Heart left ventricle (tissue), 16 donors: Measurements from ENCODE around the gene FAM163B. TPM values are rescaled to one million over a fixed set of nuclear protein-coding genes. Genes with fewer than 3 reads are reported as not detected.

Experiments
- ATAC-seq, 4 donors: fragments of 200-7000 bp; cut with Tn5 transposase; one replicate each; pipeline ENCODE4 v1.9.1; 2020 to 2022; ENCODE audit warnings: moderate library complexity in 4 of 4, mild to moderate bottlenecking in 3 of 4, moderate number of reproducible peaks in 1 of 4
- DNase-seq, 5 donors: peaks; one replicate each; pipeline ENCODE4 v3.0.0-alpha.2; 2020
- H3K27ac ChIP-seq, 12 donors: fragments of 200-600 bp; sonication (generic) in 4 of 12; one replicate each; pipeline versions ENCODE4 v1.5.0 to v1.8.0; 2016 to 2022; ENCODE audit warnings: mild to moderate bottlenecking in 2 of 12
- H3K27me3 ChIP-seq, 9 donors: fragments of 200-600 bp; sonication (generic) in 2 of 9; one replicate each; pipeline versions ENCODE4 v1.5.1 to v1.8.0; 2016 to 2022; ENCODE audit warnings: mild to moderate bottlenecking in 3 of 9
- H3K36me3 ChIP-seq, 9 donors: fragments of 200-600 bp; sonication (generic) in 2 of 9; one replicate each; pipeline versions ENCODE4 v1.5.0 to v1.8.0; 2018 to 2022; ENCODE audit warnings: mild to moderate bottlenecking in 2 of 9
- H3K4me1 ChIP-seq, 12 donors: fragments of 200-600 bp; sonication (generic) in 4 of 12; one replicate each; pipeline versions ENCODE4 v1.5.0 to v1.8.0; 2016 to 2022; ENCODE audit warnings: mild to moderate bottlenecking in 3 of 12
- H3K4me3 ChIP-seq, 12 donors: fragments of 200-600 bp; sonication (generic) in 4 of 12; one replicate each; pipeline versions ENCODE4 v1.5.0 to v1.8.0; 2017 to 2022; ENCODE audit warnings: mild to moderate bottlenecking in 9 of 12, moderate library complexity in 4 of 12
- H3K9me3 ChIP-seq, 12 donors: fragments of 200-600 bp; sonication (generic) in 4 of 12; one replicate each; pipeline versions ENCODE4 v1.5.0 to v1.8.0; 2016 to 2022; ENCODE audit warnings: mild to moderate bottlenecking in 1 of 12
- CTCF ChIP-seq, 12 donors: fragments of 200-600 bp; sonication (generic) in 4 of 12; IDR thresholded peaks; one replicate each; pipeline versions ENCODE4 v1.5.0 to v1.8.0; 2018 to 2022; ENCODE audit warnings: antibody characterized with exemption in 12 of 12, mild to moderate bottlenecking in 5 of 12
- POLR2A ChIP-seq, 2 donors: fragments of 450-650 bp; IDR thresholded peaks; one replicate each; pipeline ENCODE4 v1.6.1; 2017; ENCODE audit warnings: antibody characterized with exemption in 2 of 2, mild to moderate bottlenecking in 2 of 2, moderate library complexity in 2 of 2
- WGBS, 4 donors: extraction: QIAGEN DNeasy Blood & Tissue Kit in 2 of 4; methylation state at CpG; one replicate each; pipeline versions ENCODE4 v1.1.5 to v1.1.7; 2013 to 2018; 5-methylcytosine and 5-hydroxymethylcytosine counted together
- intact Hi-C, 10 donors: fragments of 100-400 bp; cut with DNase I; formaldehyde crosslinking; loops; one replicate each; pipeline versions ENCODE4 v1.11.1 to v1.14.2; 2022
- polyA plus RNA-seq, 2 donors: library from polyadenylated mRNA; stranded (reverse); fragments of 200-250 nt; gene quantifications; one replicate each; pipeline ENCODE4 v1.2.3, GENCODE V29; 2013
- total RNA-seq, 9 donors: library from RNA; depleted of rRNA in 2 of 9; stranded (reverse); fragments of >200 nt in 2 of 9; fragmentation: NEBNext Ultra II Directional in 3 of 9; extraction: Animal tissue kit (Norgen Biotek cat#: 25700) in 3 of 9; gene quantifications; one replicate each; pipeline versions ENCODE4 v1.1.0 to v1.2.4, GENCODE V29; 2016 to 2023
- donor health status: ischemic (EF 13 %, LVEDD 7.1; RV severe dilation, severe dysfunction).
- donor health status: healthy with polysubstance abuse.
- donor health status: DM: no; HTN: yes; CAD: no.
- donor health status: DM: no; HTN: no; CAD: no.
- donor health status: ischemic (EF 25% LVEDD 6.9; RV normal size, moderate dysfunction).
- donor health status: ischemic (EF 25% LVEDD 5.7; RV mildly dilated, moderate dysfunction).
- donor health status: healthy.
- donor health status: DM: yes; HTN: yes; CAD: no.
- donor health status: ischemic (EF 35%, LVEDD 5.7; RV mildly dilated, moderate dysfunction).
- donor health status: nonischemic (EF 11% LVEDD 7.7; RV severe dilation, severe dysfunction).
- donor health status: DM: yes; HTN: yes; CAD: no.
- donor health status: PGD.
- donor health status: ischemic (EF 29% LVEDD 5.4; RV normal size, mild dysfunction).
- donor health status: nonischemic (EF 23%, LVEDD 6.1; RV moderate dilation, normal function).

The FAM163B gene
- total and polyA plus RNA-seq, 11 donors = 0.08 TPM; not detected in 10

- intact Hi-C loops = loop anchor here in 1 of 10 donors (10.0 kb wide), 1 partner anchor 108 kb away; no protein-coding TSS in a partner anchor
- Histone ChIP-seq H3K4me1 (peaks cover 0 to 9% (median 0%) of the 10 kb centered on the region in 12 donors), H3K9me3 (no peaks in the 10 kb centered on the region), H3K36me3 (no peaks in the 10 kb centered on the region), H3K27ac (no peak overlapping the region), H3K27me3 (peaks cover 16 to 91% (median 36%) of the 10 kb centered on the region in 9 donors), H3K4me3 (no peak overlapping the region)
- ATAC-seq (no peak), DNase-seq (no peak)
- WGBS, 4 donors = 54 to 73% (median 62%) methylated on average over 7 to 8 of the region's 8 CpGs
- no peak for TF ChIP-seq CTCF (IDR thresholded peaks at IDR 0.05)
- TF ChIP-seq POLR2A (IDR thresholded peaks at IDR 0.05) = no peak
Measured at GRCh38 chr9:133606708-133607025, 2.5 kb downstream of the FAM163B start.

- WGBS, 4 donors = 62 to 77% (median 72%) methylated on average over 14 to 16 of the region's 16 CpGs
- no peak overlapping the region for H3K4me3 ChIP-seq
- H3K4me1 ChIP-seq = peaks cover 0 to 9% (median 0%) of the 10 kb centered on the region in 12 donors
- DNase-seq = no peak
- no peak overlapping the region for H3K27ac ChIP-seq
- no peaks in the 10 kb centered on the region for H3K36me3 ChIP-seq
- intact Hi-C loops = loop anchor here in 1 of 10 donors (10.0 kb wide), 1 partner anchor 109 kb away; no protein-coding TSS in a partner anchor
- ATAC-seq = no peak
- TF ChIP-seq CTCF (IDR thresholded peaks at IDR 0.05) = no peak
- no peak for TF ChIP-seq POLR2A (IDR thresholded peaks at IDR 0.05)
- no peaks in the 10 kb centered on the region for H3K9me3 ChIP-seq
- H3K27me3 ChIP-seq = peaks cover 16 to 89% (median 36%) of the 10 kb centered on the region in 9 donors
Measured at GRCh38 chr9:133605856-133606707, 3.1 kb downstream of the FAM163B start.

GRCh38 chr9:133605446-133605845 is 3.7 kb downstream of the FAM163B start:
- Histone ChIP-seq H3K27me3 (peaks cover 16 to 88% (median 36%) of the 10 kb centered on the region in 9 donors), H3K9me3 (no peaks in the 10 kb centered on the region), H3K36me3 (no peaks in the 10 kb centered on the region), H3K27ac (no peak overlapping the region), H3K4me1 (peaks cover 0 to 9% (median 0%) of the 10 kb centered on the region in 12 donors), H3K4me3 (no peak overlapping the region)
- WGBS, 4 donors = 84 to 91% (median 87%) methylated on average over 10 to 17 of the region's 17 CpGs
- intact Hi-C loops = loop anchor here in 1 of 10 donors (10.0 kb wide), 1 partner anchor 109 kb away; no protein-coding TSS in a partner anchor
- TF ChIP-seq POLR2A (IDR thresholded peaks at IDR 0.05) = no peak
- DNase-seq = no peak
- no peak for ATAC-seq

- TF ChIP-seq POLR2A (IDR thresholded peaks at IDR 0.05) (no peak), CTCF (IDR thresholded peaks at IDR 0.05) (no peak)
- WGBS, 4 donors = 64 to 69% (median 64%) methylated on average over 12 to 14 of the region's 14 CpGs
- Histone ChIP-seq H3K36me3 (no peaks in the 10 kb centered on the region), H3K27ac (no peak overlapping the region), H3K4me1 (peaks cover 0 to 9% (median 0%) of the 10 kb centered on the region in 12 donors), H3K9me3 (no peaks in the 10 kb centered on the region), H3K4me3 (no peak overlapping the region), H3K27me3 (peaks cover 14 to 82% (median 34%) of the 10 kb centered on the region in 9 donors)
- no peak for DNase-seq
- intact Hi-C loops = loop anchor here in 1 of 10 donors (10.0 kb wide), 1 partner anchor 110 kb away; no protein-coding TSS in a partner anchor
- no peak for ATAC-seq
Measured at GRCh38 chr9:133604856-133605255, 4.3 kb downstream of the FAM163B start.
